ENCODE data around the gene MAMLD1. TPM values are rescaled to one million over a fixed set of nuclear protein-coding genes. Genes with fewer than 3 reads are reported as not detected.

Gene MAMLD1
- polyA plus RNA-seq, 1 donor from 2014 or later: 0.80 TPM

DNA sequence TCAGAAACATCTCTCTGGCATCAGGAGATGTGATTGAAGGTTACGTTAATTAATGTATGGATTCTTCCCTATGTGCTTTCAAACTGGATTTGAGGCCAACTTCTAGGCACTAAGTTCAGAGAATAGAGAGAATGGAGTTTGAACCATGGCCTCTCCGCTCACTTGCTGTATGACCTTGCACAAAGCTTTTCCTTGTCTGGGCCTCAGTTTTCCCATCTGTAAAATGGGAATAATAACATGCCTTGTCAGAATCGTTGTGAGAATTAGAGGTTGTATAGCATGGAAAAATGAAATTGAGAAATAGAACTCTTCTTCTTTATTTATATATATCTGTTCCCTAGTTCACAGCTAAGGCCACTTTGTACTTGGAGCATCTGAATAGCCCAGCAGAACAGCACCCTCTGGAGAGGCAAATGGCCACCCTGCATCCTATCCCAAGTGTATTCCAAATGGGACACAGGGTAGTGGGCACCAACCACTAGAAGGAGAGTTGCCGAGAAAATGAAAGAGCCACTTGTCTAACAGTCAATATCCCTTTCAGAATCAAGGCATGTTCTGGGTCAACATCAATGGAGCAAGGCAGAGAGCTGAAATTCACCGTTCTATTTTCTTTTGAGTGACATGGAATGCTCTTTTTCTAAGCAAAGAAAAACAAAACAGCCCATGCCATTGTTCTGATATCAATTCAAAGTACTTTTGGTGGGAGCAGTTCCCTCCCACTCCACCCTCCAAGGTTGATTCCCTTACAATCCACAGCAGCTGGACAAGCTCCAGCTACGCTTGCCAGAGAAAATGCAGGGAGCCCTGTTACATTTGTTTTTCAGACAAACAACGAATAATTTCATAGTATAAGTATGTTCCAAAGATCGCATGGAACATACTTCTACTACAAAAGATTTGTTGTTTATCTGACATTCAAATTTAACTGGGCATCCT lies 182.0 kb downstream of the MAMLD1 start:
- Mint-ChIP-seq H3K4me3 (peak overlapping the region in 1 of 4 donors; percentile 22), H3K36me3 (no peaks in the 10 kb centered on the region), H3K27me3 (peaks cover 8% of the 10 kb centered on the region), H3K4me1 (peaks cover 9 to 21% (median 17%) of the 10 kb centered on the region in 3 donors), H3K9me3 (peaks cover 0 to 2% (median 0%) of the 10 kb centered on the region in 3 donors), H3K27ac (peak overlapping the region in 2 of 3 donors; percentile 23 to 42)

GRCh38 chrX:150546711-150547153 lies 183.6 kb downstream of the MAMLD1 start:
- H3K36me3 Mint-ChIP-seq: no peaks in the 10 kb centered on the region
- H3K4me3 Mint-ChIP-seq: peak overlapping the region; percentile 26 to 75 (median 45)
- H3K4me1 Mint-ChIP-seq: peaks cover 9 to 21% (median 17%) of the 10 kb centered on the region in 3 donors
- H3K9me3 Mint-ChIP-seq: peaks cover 0 to 2% (median 0%) of the 10 kb centered on the region in 3 donors
- peaks cover 6% of the 10 kb centered on the region for H3K27me3 Mint-ChIP-seq
- H3K27ac Mint-ChIP-seq: no peak overlapping the region

DNA sequence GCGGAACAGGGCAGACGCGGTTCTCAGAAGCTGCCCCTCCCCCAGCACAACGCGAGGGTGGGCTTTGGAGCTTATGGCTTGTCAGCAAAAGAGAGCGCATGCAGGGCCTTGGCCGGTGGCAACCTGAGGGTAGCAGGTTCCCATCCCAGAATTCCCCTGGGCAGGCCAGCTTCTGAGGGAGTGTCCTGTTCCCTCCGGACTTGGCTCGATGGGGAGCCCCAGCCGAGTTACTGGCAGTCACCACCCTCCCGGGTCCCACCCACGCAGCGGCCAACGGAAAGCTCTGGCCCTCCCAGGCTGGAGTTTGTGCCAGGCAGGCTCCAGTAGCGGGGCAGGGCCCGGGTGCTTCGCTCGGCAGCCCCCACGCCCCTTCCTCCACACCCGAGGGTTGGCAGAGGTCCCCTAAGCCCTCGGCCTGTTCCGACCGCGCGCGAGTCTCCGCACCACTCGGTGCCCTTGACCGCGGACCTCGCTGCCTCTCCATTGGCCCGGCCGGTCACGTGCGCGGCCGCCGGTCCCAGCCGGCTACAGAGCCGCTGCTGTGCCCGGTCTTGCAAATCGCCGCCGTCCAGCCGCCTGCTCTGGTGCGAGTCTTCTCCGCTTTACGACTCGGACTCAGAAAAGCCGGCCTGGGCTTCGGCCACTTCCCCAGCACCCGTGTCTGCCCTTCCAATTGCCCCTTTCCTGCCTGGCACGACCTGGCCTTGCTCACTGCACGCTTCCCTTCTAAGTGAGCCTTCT lies 184.4 kb downstream of the MAMLD1 start:
- no peaks in the 10 kb centered on the region for H3K36me3 Mint-ChIP-seq
- peaks cover 0 to 2% (median 0%) of the 10 kb centered on the region in 3 donors for H3K9me3 Mint-ChIP-seq
- H3K4me3 Mint-ChIP-seq: peak overlapping the region; percentile 47 to 96 (median 75)
- H3K27ac Mint-ChIP-seq: peak overlapping the region in 1 of 3 donors; percentile 26
- H3K27me3 Mint-ChIP-seq: peaks cover 6% of the 10 kb centered on the region
- peaks cover 9 to 21% (median 17%) of the 10 kb centered on the region in 3 donors for H3K4me1 Mint-ChIP-seq

DNA sequence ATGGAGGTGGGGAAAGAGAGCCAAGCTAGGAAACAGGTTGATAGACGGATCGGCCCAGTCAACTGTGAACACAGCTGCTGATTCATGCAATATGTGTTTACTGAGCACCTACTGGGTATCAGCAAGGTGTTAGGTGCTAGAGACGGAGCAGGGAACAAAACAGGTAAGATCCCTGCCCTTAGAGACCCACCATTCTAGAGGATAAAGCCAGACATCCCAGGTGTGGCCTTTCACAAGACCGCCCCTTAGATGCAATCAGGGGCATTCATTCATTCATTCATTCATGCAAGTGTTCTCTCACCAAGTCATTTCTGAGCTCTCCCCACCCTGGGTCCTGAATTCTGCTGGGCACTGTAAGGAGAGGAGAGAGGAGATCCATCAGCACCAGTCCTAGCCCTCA lies 185.1 kb downstream of the MAMLD1 start:
- Mint-ChIP-seq H3K9me3 (peaks cover 0 to 2% (median 0%) of the 10 kb centered on the region in 3 donors), H3K36me3 (no peaks in the 10 kb centered on the region), H3K4me1 (peaks cover 5 to 19% (median 17%) of the 10 kb centered on the region in 3 donors), H3K27ac (peak overlapping the region in 1 of 3 donors; percentile 26), H3K27me3 (peaks cover 6% of the 10 kb centered on the region), H3K4me3 (peak overlapping the region in 3 of 4 donors; percentile 73 to 96 (median 77))

DNA sequence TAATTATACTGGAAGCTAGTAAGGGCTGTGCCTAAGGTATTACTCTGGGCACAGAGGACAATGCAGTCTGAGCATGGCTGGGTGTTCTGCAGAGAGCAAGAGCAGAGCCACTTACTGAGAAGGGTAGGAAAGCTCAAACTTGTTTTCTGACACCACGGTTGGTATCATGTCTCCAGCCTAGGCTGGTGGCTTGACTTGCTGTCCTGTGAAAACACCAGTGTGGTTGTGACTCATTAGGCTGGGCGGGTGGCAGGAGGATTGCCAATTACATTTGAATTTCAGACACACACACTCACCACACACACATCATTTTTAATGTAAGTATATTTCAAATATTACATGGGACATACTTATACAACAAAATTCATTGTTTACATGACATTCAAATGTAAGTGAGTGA lies 185.6 kb downstream of the MAMLD1 start:
- Mint-ChIP-seq H3K4me1 (peaks cover 2 to 15% (median 13%) of the 10 kb centered on the region in 3 donors), H3K36me3 (no peaks in the 10 kb centered on the region), H3K27ac (no peak overlapping the region), H3K27me3 (peaks cover 6% of the 10 kb centered on the region), H3K9me3 (peaks cover 0 to 2% (median 0%) of the 10 kb centered on the region in 3 donors), H3K4me3 (peak overlapping the region in 1 of 4 donors; percentile 77)

GRCh38 chrX:150551963-150552362 lies 188.8 kb downstream of the MAMLD1 start:
- H3K27me3 Mint-ChIP-seq: peaks cover 2% of the 10 kb centered on the region

GRCh38 chrX:150558424-150558823 lies 195.3 kb downstream of the MAMLD1 start:
- no peaks in the 10 kb centered on the region for H3K27me3 Mint-ChIP-seq
- H3K4me3 Mint-ChIP-seq: no peak overlapping the region
- H3K9me3 Mint-ChIP-seq: peaks cover 2 to 8% (median 2%) of the 10 kb centered on the region in 3 donors
- no peak overlapping the region for H3K27ac Mint-ChIP-seq
- H3K36me3 Mint-ChIP-seq: no peaks in the 10 kb centered on the region
- H3K4me1 Mint-ChIP-seq: peaks cover 0 to 7% (median 2%) of the 10 kb centered on the region in 3 donors

More at GRCh38 chrX:150551963-150552362, 188.8 kb downstream of the MAMLD1 start:
- H3K4me1 Mint-ChIP-seq: peaks cover 0 to 3% (median 1%) of the 10 kb centered on the region in 3 donors
- no peak overlapping the region for H3K27ac Mint-ChIP-seq
- H3K4me3 Mint-ChIP-seq: no peak overlapping the region
- no peaks in the 10 kb centered on the region for H3K36me3 Mint-ChIP-seq
- peaks cover 0 to 5% (median 2%) of the 10 kb centered on the region in 3 donors for H3K9me3 Mint-ChIP-seq

Other genes with a start within 250 kb of the MAMLD1 start
- 15.0 TPM for gene MTM1, start 205.3 kb downstream of the MAMLD1 start, polyA plus RNA-seq